Naive thymus-derived CD4-positive, alpha-beta T cell (primary cell): ENCODE results near the gene YIPF3. TPM values are rescaled to one million over a fixed set of nuclear protein-coding genes. Genes with fewer than 3 reads are reported as not detected.

ENCODE experiments used
- ATAC-seq: fragments of 150-1000 bp; cut with Tn5 transposase; 2 replicates; pipeline ENCODE4 v1.10.0; 2021; ENCODE audit warnings: mild to moderate bottlenecking, moderate library complexity
- CTCF ChIA-PET: fragments of 350-600 bp; sonication (Branson Sonifier 250); formaldehyde crosslinking; loops from one replicate; lab custom pipeline; 2021; ENCODE audit warnings: antibody characterized with exemption; lab: Charles Lee
- POLR2A ChIA-PET: fragments of 350-600 bp; sonication (Branson Sonifier 250); formaldehyde crosslinking; loops from one replicate; lab custom pipeline; 2021; ENCODE audit warnings: antibody characterized with exemption, inconsistent platforms; lab: Charles Lee
- DNase-seq, 9 donors: peaks; one replicate each; pipeline versions ENCODE4 v3.0.0 to v3.0.0-alpha.2; 2020 to 2022; ENCODE audit warnings: mixed read lengths in 1 of 9
- H3K27ac ChIP-seq: one replicate; pipeline ENCODE4 v1.7.0; 2013; ENCODE audit warnings: mild to moderate bottlenecking, low read depth, low read length, moderate library complexity
- H3K27me3 ChIP-seq, 2 donors: one replicate each; pipeline ENCODE4 v1.7.0; 2013; ENCODE audit warnings: low read length in 2 of 2, mild to moderate bottlenecking in 2 of 2, moderate library complexity in 2 of 2; ENCODE audit not compliant: control insufficient read depth in 2 of 2, insufficient read depth in 2 of 2
- H3K36me3 ChIP-seq, 3 experiments: 1 replicate in 2 of 3; 2 replicates in 1 of 3; pipeline ENCODE4 v1.7.0; 2013; ENCODE audit warnings: low read length in 3 of 3, mild to moderate bottlenecking in 3 of 3, moderate library complexity in 1 of 3; ENCODE audit not compliant: insufficient read depth in 3 of 3, control insufficient read depth in 2 of 3
- H3K4me1 ChIP-seq, 2 donors: one replicate each; pipeline ENCODE4 v1.7.0; 2013; ENCODE audit warnings: low read length in 2 of 2, mild to moderate bottlenecking in 2 of 2, moderate library complexity in 1 of 2; ENCODE audit not compliant: control insufficient read depth in 2 of 2, insufficient read depth in 2 of 2
- H3K4me3 ChIP-seq: 2 replicates; pipeline ENCODE4 v1.7.0; 2013; ENCODE audit warnings: mild to moderate bottlenecking, low read length
- H3K9me3 ChIP-seq, 3 experiments: 1 replicate in 2 of 3; 2 replicates in 1 of 3; pipeline ENCODE4 v1.7.0; 2013; ENCODE audit warnings: low read length in 3 of 3; ENCODE audit not compliant: control insufficient read depth in 2 of 3
- H3K27ac Mint-ChIP-seq, 9 donors: one replicate each; pipeline ENCODE4 v1.8.0; 2020 to 2022; ENCODE audit warnings: mixed read lengths in 9 of 9, mild to moderate bottlenecking in 8 of 9, moderate library complexity in 5 of 9, inconsistent platforms in 2 of 9
- H3K27me3 Mint-ChIP-seq, 5 donors: one replicate each; pipeline ENCODE4 v1.8.0; 2021 to 2022; ENCODE audit warnings: mixed read lengths in 5 of 5, mild to moderate bottlenecking in 1 of 5
- H3K36me3 Mint-ChIP-seq, 5 donors: one replicate each; pipeline ENCODE4 v1.8.0; 2020 to 2022; ENCODE audit warnings: mixed read lengths in 5 of 5, mild to moderate bottlenecking in 3 of 5, inconsistent platforms in 1 of 5
- H3K4me1 Mint-ChIP-seq, 7 donors: one replicate each; pipeline ENCODE4 v1.8.0; 2020 to 2022; ENCODE audit warnings: mixed read lengths in 7 of 7, mild to moderate bottlenecking in 3 of 7, inconsistent platforms in 1 of 7
- H3K4me3 Mint-ChIP-seq, 10 donors: one replicate each; pipeline ENCODE4 v1.8.0; 2020 to 2022; ENCODE audit warnings: mild to moderate bottlenecking in 10 of 10, mixed read lengths in 10 of 10, moderate library complexity in 6 of 10, inconsistent platforms in 2 of 10
- H3K9me3 Mint-ChIP-seq, 11 donors: one replicate each; pipeline ENCODE4 v1.8.0; 2020 to 2022; ENCODE audit warnings: mixed read lengths in 11 of 11, mild to moderate bottlenecking in 4 of 11, inconsistent platforms in 1 of 11, moderate library complexity in 1 of 11
- intact Hi-C, 2 donors: fragments of 100-400 bp; cut with micrococcal nuclease; formaldehyde crosslinking; loops; one replicate each; pipeline ENCODE4 v1.15.1; 2023
- polyA plus RNA-seq, 2 donors: library from polyadenylated mRNA; unstranded; fragments of 300-500 nt; fragmentation: Illumina TruSeq; gene quantifications; one replicate each; pipeline ENCODE4 v1.2.3, GENCODE V29; 2021
- total RNA-seq, 6 experiments: library from RNA in 5 of 6; stranded (reverse) in 5 of 6; gene quantifications; 1 replicate in 5 of 6; 2 replicates in 1 of 6; pipeline ENCODE4 v1.2.3 and lab custom pipeline; 2021 to 2026

Gene YIPF3
- total and polyA plus RNA-seq, 7 experiments from 2014 or later, result 54.4 to 75.9 (median 68.3) TPM

- H3K4me3 ChIP-seq, result no peak overlapping the region
- H3K9me3 Mint-ChIP-seq, result no peaks in the 10 kb centered on the region
- H3K4me3 Mint-ChIP-seq, result no peak overlapping the region
- H3K4me1 ChIP-seq, result peaks cover 8 to 11% of the 10 kb centered on the region in 2 donors
- no peak overlapping the region for H3K27ac ChIP-seq
- H3K27me3 ChIP-seq, result no peaks in the 10 kb centered on the region
- H3K27me3 Mint-ChIP-seq, result no peaks in the 10 kb centered on the region
- H3K27ac Mint-ChIP-seq, result peak overlapping the region in 1 of 9 donors; percentile 56
- no peaks in the 10 kb centered on the region for H3K9me3 ChIP-seq
- intact Hi-C loops, result no loop called here
- DNase-seq, result no peak
- peaks cover 0 to 7% (median 5%) of the 10 kb centered on the region in 7 donors for H3K4me1 Mint-ChIP-seq
- peaks cover 31 to 86% (median 33%) of the 10 kb centered on the region in 3 experiments for H3K36me3 ChIP-seq
- ATAC-seq, result no peak
- ChIA-PET POLR2A (no interaction called here), CTCF (interaction anchor here (1.1 kb wide), 1 partner anchor 66 kb away, joined by 3 read pairs; no protein-coding TSS in a partner anchor)
- peaks cover 3 to 58% (median 30%) of the 10 kb centered on the region in 5 donors for H3K36me3 Mint-ChIP-seq
Measured at GRCh38 chr6:43522547-43523261, 6.0 kb upstream of the YIPF3 start.

GRCh38 chr6:43521836-43522235 is 5.1 kb upstream of the YIPF3 start:
- H3K36me3 ChIP-seq, result peaks cover 28 to 83% (median 29%) of the 10 kb centered on the region in 3 experiments
- Mint-ChIP-seq H3K27me3 (no peaks in the 10 kb centered on the region), H3K9me3 (no peaks in the 10 kb centered on the region), H3K4me3 (no peak overlapping the region), H3K27ac (peak overlapping the region in 1 of 9 donors; percentile 11), H3K4me1 (peaks cover 0 to 7% (median 5%) of the 10 kb centered on the region in 7 donors), H3K36me3 (peaks cover 3 to 50% (median 23%) of the 10 kb centered on the region in 5 donors)
- peaks cover 11 to 12% of the 10 kb centered on the region in 2 donors for H3K4me1 ChIP-seq
- H3K9me3 ChIP-seq, result no peaks in the 10 kb centered on the region
- no peak overlapping the region for H3K4me3 ChIP-seq
- ChIA-PET CTCF (no interaction called here), POLR2A (no interaction called here)
- intact Hi-C loops, result no loop called here
- ATAC-seq, result no peak
- H3K27ac ChIP-seq, result no peak overlapping the region
- no peaks in the 10 kb centered on the region for H3K27me3 ChIP-seq
- no peak for DNase-seq

GRCh38 chr6:43520097-43520496 is 3.4 kb upstream of the YIPF3 start:
- H3K4me3 ChIP-seq, result no peak overlapping the region
- Mint-ChIP-seq H3K27ac (peak overlapping the region in 1 of 9 donors; percentile 59), H3K36me3 (peaks cover 3 to 44% (median 19%) of the 10 kb centered on the region in 5 donors), H3K27me3 (no peaks in the 10 kb centered on the region), H3K4me1 (peaks cover 0 to 20% (median 18%) of the 10 kb centered on the region in 7 donors), H3K9me3 (no peaks in the 10 kb centered on the region), H3K4me3 (no peak overlapping the region)
- ATAC-seq (no peak), DNase-seq (no peak)
- POLR2A ChIA-PET, result interaction anchor here (0.7 to 0.9 kb wide), 3 partner anchors 13 to 65 kb away, joined by 3 read pairs; no protein-coding TSS in a partner anchor
- peaks cover 23 to 79% (median 23%) of the 10 kb centered on the region in 3 experiments for H3K36me3 ChIP-seq
- peaks cover 23 to 26% of the 10 kb centered on the region in 2 donors for H3K4me1 ChIP-seq
- CTCF ChIA-PET, result interaction anchor here (0.6 to 6.4 kb wide), 2 partner anchors 14 to 329 kb away, joined by 3 to 35 read pairs; no protein-coding TSS in a partner anchor
- no peaks in the 10 kb centered on the region for H3K27me3 ChIP-seq
- H3K9me3 ChIP-seq, result no peaks in the 10 kb centered on the region
- intact Hi-C loops, result no loop called here
- H3K27ac ChIP-seq, result no peak overlapping the region

GRCh38 chr6:43517505-43518357 is 1.0 kb upstream of the YIPF3 start:
- ChIA-PET CTCF (interaction anchor here (0.7 to 6.4 kb wide), 2 partner anchors 11 to 336 kb away, joined by 3 to 35 read pairs; partner anchors contain the start of gene CUL9), POLR2A (interaction anchor here (0.5 to 4.1 kb wide), 11 partner anchors 11 to 294 kb away, joined by 3 to 23 read pairs (median 5); partner anchors contain the start of genes ABCC10, GTPBP2, TJAP1 and ZNF318)
- Mint-ChIP-seq H3K9me3 (no peaks in the 10 kb centered on the region), H3K27ac (no peak overlapping the region), H3K36me3 (peaks cover 0 to 41% (median 21%) of the 10 kb centered on the region in 5 donors), H3K4me1 (peaks cover 8 to 36% (median 28%) of the 10 kb centered on the region in 7 donors), H3K27me3 (no peaks in the 10 kb centered on the region), H3K4me3 (no peak overlapping the region)
- peak overlapping the region; percentile 96 for H3K27ac ChIP-seq
- intact Hi-C loops, result loop anchor here (1.0 to 10.0 kb wide), 19 partner anchors 11 to 1467 kb away; partner anchors contain the start of genes CNPY3 (in 2 of the 2), GTPBP2 (in 2 of the 2), KLHDC3 (in 2 of the 2) and POLH (in 2 of the 2)
- H3K9me3 ChIP-seq, result no peaks in the 10 kb centered on the region
- H3K4me3 ChIP-seq, result peak overlapping the region; percentile 100
- H3K27me3 ChIP-seq, result no peaks in the 10 kb centered on the region
- peaks cover 17 to 72% (median 32%) of the 10 kb centered on the region in 3 experiments for H3K36me3 ChIP-seq
- peak; percentile 3 for ATAC-seq
- peak in 1 of 9 donors; percentile 22 for DNase-seq
- peaks cover 32 to 36% of the 10 kb centered on the region in 2 donors for H3K4me1 ChIP-seq

- Mint-ChIP-seq H3K9me3 (no peaks in the 10 kb centered on the region), H3K4me1 (peaks cover 13 to 41% (median 33%) of the 10 kb centered on the region in 7 donors), H3K27me3 (no peaks in the 10 kb centered on the region), H3K36me3 (peaks cover 0 to 45% (median 25%) of the 10 kb centered on the region in 5 donors), H3K4me3 (no peak overlapping the region), H3K27ac (no peak overlapping the region)
- ChIA-PET CTCF (interaction anchor here (0.7 to 6.4 kb wide), 2 partner anchors 10 to 90 kb away, joined by 3 to 35 read pairs; no protein-coding TSS in a partner anchor), POLR2A (interaction anchor here (0.9 to 4.1 kb wide), 13 partner anchors 10 to 1595 kb away, joined by 3 to 23 read pairs (median 4); partner anchors contain the start of genes ABCC10, BYSL, DLK2 and MED20)
- H3K36me3 ChIP-seq, result peaks cover 8 to 72% (median 36%) of the 10 kb centered on the region in 3 experiments
- H3K4me1 ChIP-seq, result peaks cover 32 to 36% of the 10 kb centered on the region in 2 donors
- no peaks in the 10 kb centered on the region for H3K27me3 ChIP-seq
- ATAC-seq (peak; percentile 1), DNase-seq (no peak)
- intact Hi-C loops, result loop anchor here (2.0 to 10.0 kb wide), 10 partner anchors 40 to 1466 kb away; partner anchors contain the start of genes SRF (in 2 of the 2), CNPY3 (in 1 of the 2), CUL7 (in 1 of the 2) and DLK2 (in 1 of the 2)
- peak overlapping the region; percentile 96 for H3K27ac ChIP-seq
- peak overlapping the region; percentile 100 for H3K4me3 ChIP-seq
- H3K9me3 ChIP-seq, result no peaks in the 10 kb centered on the region
Measured at GRCh38 chr6:43516367-43516696, 394 bp downstream of the YIPF3 start.
